ENCODE measurements around the gene PPIL1.
"Not testable (repeated sequence)": the region's sequence is repeated elsewhere in the genome, so short reads cannot be mapped to it uniquely, and the experiment has no call there.

The PPIL1 gene

DNA sequence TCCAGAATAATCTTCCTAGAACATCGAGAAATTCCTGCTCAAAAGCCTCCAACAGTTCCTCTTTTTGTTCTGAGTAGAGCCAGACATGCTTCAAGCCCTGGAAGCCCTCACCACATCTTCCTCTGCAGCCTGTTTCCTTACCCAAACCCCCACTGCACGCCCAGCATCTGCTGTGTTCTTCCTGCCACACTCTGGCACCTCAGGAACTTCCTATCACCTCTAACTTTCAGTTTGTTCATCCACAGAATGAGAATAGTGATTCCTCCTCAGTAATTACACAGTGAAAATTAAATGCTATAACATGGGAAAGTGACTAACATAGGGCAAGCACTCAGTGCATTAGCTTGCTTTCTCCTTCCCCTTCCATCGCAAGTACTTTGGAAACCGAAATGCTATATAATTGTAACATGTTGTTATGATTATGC is 37.4 kb upstream of the PPIL1 start:
- no peak overlapping the region for H3K4me3 ChIP-seq (ENCODE audit: low read length in 2 of 2)
- H3K27ac ChIP-seq (ENCODE audit: low read length), result no peak overlapping the region
- H3K9ac ChIP-seq (ENCODE audit: low read length in 2 of 2), result no peak overlapping the region
- H3K9me3 ChIP-seq (ENCODE audit: control insufficient read depth in 2 of 2, low read length in 2 of 2), result no peaks in the 10 kb centered on the region
- H3K4me1 ChIP-seq (ENCODE audit: control insufficient read depth, insufficient read depth, low read length), result peaks cover 12% of the 10 kb centered on the region
- H3K27me3 ChIP-seq (ENCODE audit: control insufficient read depth in 1 of 2, insufficient read depth in 2 of 2, low read length in 2 of 2), result no peaks in the 10 kb centered on the region
- peaks cover 32 to 37% of the 10 kb centered on the region in 2 donors for H3K36me3 ChIP-seq (ENCODE audit: control insufficient read depth in 2 of 2, insufficient read depth in 2 of 2, low read length in 2 of 2)

DNA sequence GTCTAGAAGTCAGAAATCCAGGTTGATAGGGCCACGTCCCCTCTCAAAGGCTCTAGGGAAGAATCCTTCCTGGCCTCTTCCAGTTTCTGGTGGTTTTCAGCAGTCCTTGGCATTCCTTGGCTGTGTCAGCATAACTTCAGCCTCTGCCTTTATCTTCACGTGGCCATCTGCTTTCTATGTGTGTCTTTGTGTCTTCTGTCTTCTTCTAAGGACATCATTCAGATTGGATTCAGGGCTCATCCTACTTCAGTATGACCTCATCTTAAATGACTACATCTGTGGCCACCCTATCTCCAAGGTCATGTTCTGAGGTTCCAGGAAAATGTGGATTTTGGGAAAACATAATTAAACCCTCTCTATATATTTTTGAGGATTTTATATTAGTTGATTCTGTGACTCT is 34.1 kb upstream of the PPIL1 start:
- no peak overlapping the region for H3K9ac ChIP-seq (ENCODE audit: low read length in 2 of 2)
- H3K27ac ChIP-seq (ENCODE audit: low read length), result no peak overlapping the region
- H3K27me3 ChIP-seq (ENCODE audit: control insufficient read depth in 1 of 2, insufficient read depth in 2 of 2, low read length in 2 of 2), result no peaks in the 10 kb centered on the region
- no peaks in the 10 kb centered on the region for H3K9me3 ChIP-seq (ENCODE audit: control insufficient read depth in 2 of 2, low read length in 2 of 2)
- no peak overlapping the region for H3K4me3 ChIP-seq (ENCODE audit: low read length in 2 of 2)
- H3K36me3 ChIP-seq (ENCODE audit: control insufficient read depth in 2 of 2, insufficient read depth in 2 of 2, low read length in 2 of 2), result peaks cover 24 to 25% of the 10 kb centered on the region in 2 donors
- H3K4me1 ChIP-seq (ENCODE audit: control insufficient read depth, insufficient read depth, low read length), result peaks cover 26% of the 10 kb centered on the region

DNA sequence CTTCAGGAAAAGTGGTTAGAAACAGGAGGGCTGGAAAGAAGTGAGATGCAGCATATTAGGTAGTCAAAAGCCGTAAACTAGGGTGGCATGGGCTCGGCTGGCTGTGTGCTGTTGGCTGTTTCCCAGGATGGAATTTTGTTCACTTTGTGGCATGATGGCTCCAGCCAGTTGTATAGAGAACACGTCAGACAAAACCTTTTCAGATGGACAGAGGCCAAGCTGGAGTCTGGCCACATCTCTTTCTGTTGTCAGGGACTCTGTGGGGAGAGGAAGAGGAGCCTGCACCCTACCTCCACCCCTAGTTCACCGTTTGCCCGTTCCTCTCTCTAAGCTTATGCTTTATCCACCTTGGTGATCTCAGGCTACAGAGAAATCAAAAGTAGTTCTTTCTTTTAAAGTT is 33.2 kb upstream of the PPIL1 start:
- H3K27me3 ChIP-seq (ENCODE audit: control insufficient read depth in 1 of 2, insufficient read depth in 2 of 2, low read length in 2 of 2), result no peaks in the 10 kb centered on the region
- peak overlapping the region; percentile 20 to 29 for H3K9ac ChIP-seq (ENCODE audit: low read length in 2 of 2)
- H3K27ac ChIP-seq (ENCODE audit: low read length), result peak overlapping the region; percentile 70
- H3K36me3 ChIP-seq (ENCODE audit: control insufficient read depth in 2 of 2, insufficient read depth in 2 of 2, low read length in 2 of 2), result peaks cover 21 to 22% of the 10 kb centered on the region in 2 donors
- H3K4me3 ChIP-seq (ENCODE audit: low read length in 2 of 2), result peak overlapping the region; percentile 21 to 29
- H3K9me3 ChIP-seq (ENCODE audit: control insufficient read depth in 2 of 2, low read length in 2 of 2), result no peaks in the 10 kb centered on the region
- peaks cover 26% of the 10 kb centered on the region for H3K4me1 ChIP-seq (ENCODE audit: control insufficient read depth, insufficient read depth, low read length)

DNA sequence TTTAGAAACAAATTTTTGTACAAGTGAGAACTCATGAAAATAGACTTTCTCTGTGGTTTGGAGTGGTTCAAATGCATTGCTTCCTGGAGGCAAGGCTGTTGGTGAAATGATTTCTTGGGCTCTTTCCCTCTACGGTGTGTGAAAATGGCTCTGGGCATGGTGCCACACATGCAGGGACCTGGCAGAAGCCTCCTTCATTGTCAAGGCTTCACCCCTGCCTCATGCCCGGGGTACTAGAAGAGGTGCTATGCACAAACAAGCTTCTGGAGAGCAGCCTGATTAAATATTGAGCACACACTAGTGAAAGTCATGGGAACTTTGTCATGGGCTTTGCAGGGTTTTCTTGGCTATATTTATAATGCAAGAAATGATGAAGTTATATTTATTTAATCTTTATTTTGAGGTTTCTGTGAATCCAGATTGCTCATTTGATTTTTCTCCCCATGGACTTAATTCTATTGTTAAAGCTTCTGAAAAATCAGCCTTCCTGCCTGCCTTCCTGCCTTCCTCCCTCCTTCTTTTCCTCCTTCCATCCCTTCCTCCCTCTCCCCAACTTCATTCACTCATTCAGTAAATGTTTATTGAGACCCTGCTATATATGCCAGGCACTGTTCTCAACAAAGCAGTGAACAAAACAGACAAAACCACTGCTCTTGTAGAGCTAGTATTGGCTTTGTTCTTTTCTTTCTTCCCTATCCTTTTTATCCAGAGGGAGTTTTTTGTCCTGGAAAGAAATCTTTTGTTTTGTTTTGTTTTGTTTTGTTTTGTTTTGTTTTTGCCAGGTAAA is 32.1 kb upstream of the PPIL1 start:
- Histone ChIP-seq H3K4me1 (ENCODE audit: control insufficient read depth, insufficient read depth, low read length) (peaks cover 26% of the 10 kb centered on the region), H3K4me3 (ENCODE audit: low read length in 2 of 2) (peak overlapping the region; percentile 26 to 29), H3K9ac (ENCODE audit: low read length in 2 of 2) (no peak overlapping the region), H3K36me3 (ENCODE audit: control insufficient read depth in 2 of 2, insufficient read depth in 2 of 2, low read length in 2 of 2) (peaks cover 20 to 22% of the 10 kb centered on the region in 2 donors), H3K9me3 (ENCODE audit: control insufficient read depth in 2 of 2, low read length in 2 of 2) (no peaks in the 10 kb centered on the region), H3K27ac (ENCODE audit: low read length) (peak overlapping the region; percentile 70), H3K27me3 (ENCODE audit: control insufficient read depth in 1 of 2, insufficient read depth in 2 of 2, low read length in 2 of 2) (no peaks in the 10 kb centered on the region)

DNA sequence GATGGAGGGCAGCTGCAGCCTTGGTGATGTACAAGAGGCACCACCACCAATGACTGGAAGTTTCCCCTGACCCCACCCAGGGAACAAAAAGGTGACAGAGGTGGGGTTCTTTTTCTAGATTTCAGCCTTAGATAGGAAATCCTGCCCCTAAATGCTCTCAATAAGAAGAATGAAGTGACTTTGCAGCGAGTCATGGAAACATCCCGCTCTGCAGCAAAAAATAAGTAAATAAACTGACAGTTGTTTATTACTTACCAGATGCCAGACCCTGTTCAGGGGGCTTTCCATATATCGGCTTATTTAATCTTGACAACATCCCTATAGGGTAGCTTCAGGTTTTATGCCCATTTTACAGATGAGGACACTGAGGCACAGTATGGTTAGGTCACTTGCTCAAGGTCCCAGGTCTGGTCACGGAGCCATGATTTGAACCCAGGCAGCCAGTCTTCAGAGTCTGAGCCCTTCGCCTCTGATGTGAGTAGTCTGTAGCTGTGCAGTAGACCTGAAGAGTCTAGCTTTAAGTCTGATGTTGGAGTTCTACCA is 30.3 kb upstream of the PPIL1 start:
- H3K4me3 ChIP-seq (ENCODE audit: low read length in 2 of 2), result no peak overlapping the region
- H3K36me3 ChIP-seq (ENCODE audit: control insufficient read depth in 2 of 2, insufficient read depth in 2 of 2, low read length in 2 of 2), result peaks cover 20 to 22% of the 10 kb centered on the region in 2 donors
- H3K9me3 ChIP-seq (ENCODE audit: control insufficient read depth in 2 of 2, low read length in 2 of 2), result no peaks in the 10 kb centered on the region
- peaks cover 26% of the 10 kb centered on the region for H3K4me1 ChIP-seq (ENCODE audit: control insufficient read depth, insufficient read depth, low read length)
- no peak overlapping the region for H3K9ac ChIP-seq (ENCODE audit: low read length in 2 of 2)
- no peak overlapping the region for H3K27ac ChIP-seq (ENCODE audit: low read length)
- H3K27me3 ChIP-seq (ENCODE audit: control insufficient read depth in 1 of 2, insufficient read depth in 2 of 2, low read length in 2 of 2), result no peaks in the 10 kb centered on the region

DNA sequence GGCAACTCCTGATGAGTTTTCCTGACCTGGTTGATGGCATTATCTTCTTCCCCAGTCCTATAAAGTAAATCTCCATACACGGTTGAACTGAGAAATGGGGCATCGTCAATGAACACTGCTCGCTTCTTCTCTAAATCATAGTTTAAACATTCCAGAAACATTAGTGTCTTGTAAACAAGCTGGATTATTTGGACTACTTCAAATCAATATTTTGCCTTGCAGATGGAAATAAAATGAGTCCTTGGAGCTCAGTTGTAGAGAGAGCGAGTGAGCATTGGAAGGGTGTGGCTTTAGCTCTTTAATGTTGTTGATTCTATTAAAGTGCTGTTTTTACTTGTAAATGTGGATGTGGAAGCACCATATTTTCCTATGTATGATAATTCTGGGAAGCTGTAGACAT is 29.5 kb upstream of the PPIL1 start:
- H3K36me3 ChIP-seq (ENCODE audit: control insufficient read depth in 2 of 2, insufficient read depth in 2 of 2, low read length in 2 of 2), result peaks cover 24 to 26% of the 10 kb centered on the region in 2 donors
- H3K9ac ChIP-seq (ENCODE audit: low read length in 2 of 2), result no peak overlapping the region
- no peaks in the 10 kb centered on the region for H3K9me3 ChIP-seq (ENCODE audit: control insufficient read depth in 2 of 2, low read length in 2 of 2)
- no peak overlapping the region for H3K4me3 ChIP-seq (ENCODE audit: low read length in 2 of 2)
- peaks cover 26% of the 10 kb centered on the region for H3K4me1 ChIP-seq (ENCODE audit: control insufficient read depth, insufficient read depth, low read length)
- no peak overlapping the region for H3K27ac ChIP-seq (ENCODE audit: low read length)
- H3K27me3 ChIP-seq (ENCODE audit: control insufficient read depth in 1 of 2, insufficient read depth in 2 of 2, low read length in 2 of 2), result no peaks in the 10 kb centered on the region

DNA sequence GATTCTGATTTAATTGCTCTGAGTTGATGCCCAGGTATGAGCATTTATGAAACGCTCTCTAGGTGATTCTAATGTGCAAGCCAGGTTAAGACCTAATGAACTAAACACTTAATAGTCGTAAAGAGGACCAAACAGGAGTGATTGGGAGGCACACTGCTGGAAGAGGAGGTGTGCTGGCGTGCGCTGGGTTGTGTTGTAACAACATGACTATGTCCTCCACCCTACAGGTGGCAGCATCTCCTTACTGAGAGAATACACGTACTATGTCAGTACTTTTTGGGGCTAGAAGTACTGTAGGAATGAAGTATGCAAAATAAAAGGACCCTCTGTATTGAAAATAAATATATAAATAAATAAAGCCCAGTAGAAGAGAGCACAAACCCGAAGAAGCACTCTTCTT is 23.0 kb upstream of the PPIL1 start:
- H3K9ac ChIP-seq (ENCODE audit: low read length in 2 of 2), result no peak overlapping the region
- peaks cover 24 to 27% of the 10 kb centered on the region in 2 donors for H3K36me3 ChIP-seq (ENCODE audit: control insufficient read depth in 2 of 2, insufficient read depth in 2 of 2, low read length in 2 of 2)

DNA sequence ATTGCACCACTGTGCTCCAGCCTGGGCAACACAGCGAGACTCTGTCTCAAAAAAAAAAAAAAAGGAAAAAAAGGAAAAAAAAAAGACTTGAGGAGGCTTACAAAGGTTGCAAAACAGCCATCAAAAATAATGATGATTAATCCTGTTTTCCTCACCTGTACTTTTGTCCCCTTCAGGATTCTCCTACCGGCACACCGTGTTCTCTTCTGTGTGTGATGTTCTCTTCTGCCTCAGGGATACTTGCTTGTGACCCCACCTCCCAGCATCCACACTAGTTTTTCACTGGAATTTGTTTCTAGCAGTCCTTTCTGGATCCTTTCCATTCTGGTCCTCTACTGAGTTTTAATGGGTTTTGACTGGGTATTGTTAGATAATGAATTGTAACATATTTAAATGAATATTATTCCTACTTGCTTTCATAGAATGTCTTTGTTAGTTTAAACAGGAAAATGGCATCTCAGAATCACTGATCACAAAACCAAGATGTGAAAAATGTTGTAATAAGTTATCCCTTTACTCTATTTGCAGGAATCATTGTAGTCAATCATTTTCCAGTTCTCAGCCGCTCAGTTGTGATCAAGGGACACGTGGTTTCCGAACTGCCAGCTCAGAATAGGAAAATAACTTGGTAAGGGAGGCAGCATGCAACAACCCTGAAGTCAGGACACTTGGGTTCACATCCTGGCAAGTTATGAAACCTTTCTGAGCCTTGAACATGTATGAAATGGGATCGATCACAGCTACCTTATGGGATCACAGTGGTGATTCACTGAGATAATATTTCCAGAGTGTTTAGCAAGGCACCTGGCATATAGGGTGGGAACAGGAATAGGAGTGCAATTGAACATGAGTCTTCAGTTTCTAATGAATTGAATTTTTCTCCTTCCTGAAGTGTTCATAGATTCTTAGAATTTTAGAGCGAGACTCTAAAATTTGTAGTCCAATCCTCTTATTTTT is 19.7 kb upstream of the PPIL1 start:
- Histone ChIP-seq H3K9ac (ENCODE audit: low read length in 2 of 2) (no peak overlapping the region), H3K36me3 (ENCODE audit: control insufficient read depth in 2 of 2, insufficient read depth in 2 of 2, low read length in 2 of 2) (peaks cover 16 to 19% of the 10 kb centered on the region in 2 donors), H3K27ac (ENCODE audit: low read length) (no peak overlapping the region), H3K4me1 (ENCODE audit: control insufficient read depth, insufficient read depth, low read length) (no peaks in the 10 kb centered on the region), H3K27me3 (ENCODE audit: control insufficient read depth in 1 of 2, insufficient read depth in 2 of 2, low read length in 2 of 2) (no peaks in the 10 kb centered on the region), H3K9me3 (ENCODE audit: control insufficient read depth in 2 of 2, low read length in 2 of 2) (no peaks in the 10 kb centered on the region), H3K4me3 (ENCODE audit: low read length in 2 of 2) (no peak overlapping the region)

More for the DNA sequence above, 23.0 kb upstream of the PPIL1 start:
- Histone ChIP-seq H3K4me3 (ENCODE audit: low read length in 2 of 2) (no peak overlapping the region), H3K27me3 (ENCODE audit: control insufficient read depth in 1 of 2, insufficient read depth in 2 of 2, low read length in 2 of 2) (no peaks in the 10 kb centered on the region), H3K4me1 (ENCODE audit: control insufficient read depth, insufficient read depth, low read length) (no peaks in the 10 kb centered on the region), H3K27ac (ENCODE audit: low read length) (no peak overlapping the region), H3K9me3 (ENCODE audit: control insufficient read depth in 2 of 2, low read length in 2 of 2) (no peaks in the 10 kb centered on the region)

DNA sequence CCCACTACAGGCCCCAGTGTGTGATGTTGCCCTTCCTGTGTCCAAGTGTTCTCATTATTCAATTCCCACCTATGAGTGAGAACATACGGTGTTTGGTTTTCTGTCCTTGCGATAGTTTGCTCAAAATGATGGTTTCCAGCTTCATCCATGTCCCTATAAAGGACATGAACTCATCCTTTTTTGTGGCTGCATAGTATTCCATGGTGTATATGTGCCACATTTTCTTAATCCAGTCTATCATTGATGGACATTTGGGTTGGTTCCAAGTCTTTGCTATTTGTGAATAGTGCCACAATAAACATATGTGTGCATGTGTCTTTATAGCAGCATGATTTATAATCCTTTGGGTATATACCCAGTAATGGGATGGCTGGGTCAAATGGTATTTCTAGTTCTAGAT is 16.6 kb upstream of the PPIL1 start:
- H3K9me3 ChIP-seq (ENCODE audit: control insufficient read depth in 2 of 2, low read length in 2 of 2); H3K9ac ChIP-seq (ENCODE audit: low read length in 2 of 2); H3K4me1 ChIP-seq (ENCODE audit: control insufficient read depth, insufficient read depth, low read length); H3K27ac ChIP-seq (ENCODE audit: low read length); H3K4me3 ChIP-seq (ENCODE audit: low read length in 2 of 2); H3K27me3 ChIP-seq (ENCODE audit: control insufficient read depth in 1 of 2, insufficient read depth in 2 of 2, low read length in 2 of 2): not testable (repeated sequence)
- peaks cover 10 to 14% of the 10 kb centered on the region in 2 donors for H3K36me3 ChIP-seq (ENCODE audit: control insufficient read depth in 2 of 2, insufficient read depth in 2 of 2, low read length in 2 of 2)

DNA sequence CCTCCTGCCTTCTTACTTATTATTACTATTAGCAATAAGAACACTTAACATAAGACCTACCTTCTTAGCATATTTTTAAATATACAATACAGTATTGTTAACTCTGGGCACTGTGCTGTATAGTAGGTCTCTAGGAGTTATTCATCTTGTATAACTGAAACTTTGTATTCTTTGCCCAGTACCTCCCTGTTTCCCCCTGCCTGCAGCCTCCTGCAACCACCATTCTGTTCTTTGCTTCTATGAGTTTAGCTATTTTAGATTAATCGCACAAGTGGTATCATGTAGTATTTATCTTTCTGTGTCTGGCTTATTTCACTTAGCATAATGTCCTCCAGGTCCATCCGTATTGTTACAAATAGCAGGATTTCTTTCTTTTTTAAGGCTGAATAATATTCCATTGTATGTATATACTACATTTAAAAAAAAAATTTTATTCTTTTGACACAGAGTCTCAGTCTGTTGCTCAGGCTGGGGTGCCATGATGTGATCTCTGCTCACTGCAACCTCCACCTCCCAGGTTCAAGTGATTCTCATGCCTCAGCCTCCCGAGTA is 15.6 kb upstream of the PPIL1 start:
- Histone ChIP-seq H3K27ac (ENCODE audit: low read length) (no peak overlapping the region), H3K36me3 (ENCODE audit: control insufficient read depth in 2 of 2, insufficient read depth in 2 of 2, low read length in 2 of 2) (peaks cover 10 to 13% of the 10 kb centered on the region in 2 donors), H3K27me3 (ENCODE audit: control insufficient read depth in 1 of 2, insufficient read depth in 2 of 2, low read length in 2 of 2) (no peaks in the 10 kb centered on the region), H3K9me3 (ENCODE audit: control insufficient read depth in 2 of 2, low read length in 2 of 2) (no peaks in the 10 kb centered on the region), H3K9ac (ENCODE audit: low read length in 2 of 2) (no peak overlapping the region), H3K4me1 (ENCODE audit: control insufficient read depth, insufficient read depth, low read length) (peaks cover 5% of the 10 kb centered on the region), H3K4me3 (ENCODE audit: low read length in 2 of 2) (no peak overlapping the region)
